Liver (tissue), 9 donors: Measurements from ENCODE around the gene FBLN1. TPM values are rescaled to one million over a fixed set of nuclear protein-coding genes. Genes with fewer than 3 reads are reported as not detected.

ENCODE experiments used
- DNase-seq: peaks from one replicate; pipeline ENCODE4 v3.0.0-alpha.2; 2017; ENCODE audit warnings: low spot score
- H3K27ac ChIP-seq, 2 donors: one replicate each; pipeline ENCODE4 v1.7.0; 2013; ENCODE audit warnings: inconsistent platforms in 2 of 2, low read length in 2 of 2, control low read depth in 1 of 2, low read depth in 1 of 2, mild to moderate bottlenecking in 1 of 2
- H3K27me3 ChIP-seq, 4 donors: one replicate each; pipeline versions ENCODE4 v1.6.1 to v1.7.0; 2013; ENCODE audit warnings: low read length in 3 of 4, inconsistent platforms in 1 of 4, mild to moderate bottlenecking in 1 of 4, moderate library complexity in 1 of 4; ENCODE audit not compliant: control insufficient read depth in 4 of 4, insufficient read depth in 4 of 4
- H3K36me3 ChIP-seq, 4 donors: one replicate each; pipeline versions ENCODE4 v1.6.1 to v1.7.0; 2013; ENCODE audit warnings: low read length in 3 of 4, mild to moderate bottlenecking in 3 of 4, low read depth in 1 of 4, moderate library complexity in 1 of 4; ENCODE audit not compliant: control insufficient read depth in 4 of 4, insufficient read depth in 3 of 4
- H3K4me1 ChIP-seq, 4 donors: one replicate each; pipeline versions ENCODE4 v1.6.1 to v1.7.0; 2013; ENCODE audit warnings: low read length in 3 of 4, mild to moderate bottlenecking in 3 of 4, moderate library complexity in 1 of 4; ENCODE audit not compliant: control insufficient read depth in 4 of 4, insufficient read depth in 4 of 4
- H3K4me3 ChIP-seq, 3 donors: one replicate each; pipeline versions ENCODE4 v1.6.1 to v1.7.0; 2013; ENCODE audit warnings: low read length in 3 of 3, control low read depth in 1 of 3, low read depth in 1 of 3, mild to moderate bottlenecking in 1 of 3
- H3K9ac ChIP-seq, 2 donors: one replicate each; pipeline ENCODE4 v1.7.0; 2013; ENCODE audit warnings: low read length in 2 of 2, mild to moderate bottlenecking in 2 of 2, moderate library complexity in 2 of 2, control low read depth in 1 of 2, low read depth in 1 of 2
- H3K9me3 ChIP-seq, 4 donors: one replicate each; pipeline versions ENCODE4 v1.6.1 to v1.7.0; 2013; ENCODE audit warnings: low read length in 3 of 4; ENCODE audit not compliant: control insufficient read depth in 4 of 4
- ATF3 ChIP-seq: IDR thresholded peaks from 2 replicates; pipeline ENCODE4 v1.6.1; 2016; ENCODE audit warnings: antibody characterized with exemption
- EGR1 ChIP-seq, 2 donors: IDR thresholded peaks; 2 replicates each; pipeline ENCODE4 v1.6.1; 2016 to 2018; ENCODE audit warnings: antibody characterized with exemption in 2 of 2, low read depth in 2 of 2
- FOXA1 ChIP-seq: IDR thresholded peaks from 2 replicates; pipeline ENCODE4 v1.6.1; 2016; ENCODE audit warnings: antibody characterized with exemption
- GABPA ChIP-seq, 2 donors: IDR thresholded peaks in 1 of 2; conservative IDR thresholded peaks in 1 of 2; 2 replicates each; pipeline ENCODE4 v1.6.1; 2016; ENCODE audit warnings: antibody characterized with exemption in 2 of 2, mild to moderate bottlenecking in 1 of 2, moderate library complexity in 1 of 2
- HNF4A ChIP-seq, 2 donors: conservative IDR thresholded peaks; 2 replicates each; pipeline ENCODE4 v1.6.1; 2016; ENCODE audit warnings: antibody characterized with exemption in 2 of 2, mild to moderate bottlenecking in 2 of 2
- MAX ChIP-seq: IDR thresholded peaks from 2 replicates; pipeline ENCODE4 v1.6.1; 2016; ENCODE audit warnings: antibody characterized with exemption
- RAD21 ChIP-seq, 2 donors: IDR thresholded peaks; 2 replicates each; pipeline ENCODE4 v1.6.1; 2016; ENCODE audit warnings: antibody characterized with exemption in 2 of 2, mild to moderate bottlenecking in 2 of 2
- REST ChIP-seq: IDR thresholded peaks from 2 replicates; pipeline ENCODE4 v1.6.1; 2016; ENCODE audit warnings: antibody characterized with exemption, mild to moderate bottlenecking
- SP1 ChIP-seq: IDR thresholded peaks from 2 replicates; pipeline ENCODE4 v1.6.1; 2018; ENCODE audit warnings: antibody characterized with exemption, mild to moderate bottlenecking
- TAF1 ChIP-seq: conservative IDR thresholded peaks from 2 replicates; pipeline ENCODE4 v1.6.1; 2016; ENCODE audit warnings: antibody characterized with exemption, mild to moderate bottlenecking
- YY1 ChIP-seq: IDR thresholded peaks from 2 replicates; pipeline ENCODE4 v1.6.1; 2016; ENCODE audit warnings: antibody characterized with exemption, mild to moderate bottlenecking
- ZBTB33 ChIP-seq: IDR thresholded peaks from 2 replicates; pipeline ENCODE4 v1.6.1; 2016; ENCODE audit warnings: antibody characterized with exemption
- WGBS: extraction: QIAGEN DNeasy Blood & Tissue Kit; methylation state at CpG from one replicate; pipeline ENCODE4 v1.1.7; 2013; 5-methylcytosine and 5-hydroxymethylcytosine counted together
- polyA plus RNA-seq, 2 donors: library from polyadenylated mRNA; stranded (reverse) in 1 of 2; unstranded in 1 of 2; fragments of 200-250 nt in 1 of 2; fragments of >200 nt in 1 of 2; fragmentation: Nextera tagmentation in 1 of 2; extraction: Ambion mirVana in 1 of 2; gene quantifications; one replicate each; pipeline versions ENCODE4 v1.2.1 to v1.2.3, GENCODE V29; 2013 to 2015
- total RNA-seq, 2 donors: library from RNA; depleted of rRNA; stranded (reverse); fragments of >200 nt; gene quantifications; one replicate each; pipeline ENCODE4 v1.2.3, GENCODE V29; 2014
- donor health status: healthy.
- donor health status: healthy.
- donor health status: healthy.
- donor health status: healthy.
- donor health status: healthy.

The FBLN1 gene
- total and polyA plus RNA-seq, 4 donors: 2.2 to 9.3 (median 6.3) TPM

- TF ChIP-seq ZBTB33: no peak
Observed at GRCh38 chr22:45524966-45525365, 22.3 kb downstream of the FBLN1 start (continued).

- Histone ChIP-seq H3K4me1 (no peaks in the 10 kb centered on the region), H3K36me3 (no peaks in the 10 kb centered on the region), H3K9me3 (no peaks in the 10 kb centered on the region), H3K9ac (no peak overlapping the region), H3K4me3 (no peak overlapping the region), H3K27ac (no peak overlapping the region), H3K27me3 (peaks cover 0 to 2% (median 0%) of the 10 kb centered on the region in 4 donors)
- DNase-seq: no peak
- 91% methylated on average over 15 of the region's 15 CpGs for WGBS
- TF ChIP-seq HNF4A (conservative IDR thresholded peaks at IDR 0.05) (no peak), REST (no peak), TAF1 (no peak), YY1 (no peak), MAX (no peak), EGR1 (IDR thresholded peaks at IDR 0.05; ENCODE audit: low read depth in 2 of 2) (no peak), RAD21 (IDR thresholded peaks at IDR 0.05) (no peak), SP1 (no peak)
Observed at GRCh38 chr22:45525480-45525879, 22.8 kb downstream of the FBLN1 start.

- Histone ChIP-seq H3K4me3 (no peak overlapping the region), H3K27ac (no peak overlapping the region), H3K9me3 (no peaks in the 10 kb centered on the region), H3K9ac (no peak overlapping the region), H3K4me1 (no peaks in the 10 kb centered on the region), H3K27me3 (peaks cover 0 to 2% (median 0%) of the 10 kb centered on the region in 4 donors), H3K36me3 (no peaks in the 10 kb centered on the region)
- no peak for TF ChIP-seq ATF3
- no peak for TF ChIP-seq GABPA (IDR thresholded peaks at IDR 0.05 in 1 of 2, conservative IDR thresholded peaks at IDR 0.05 in 1 of 2)
- no peak for TF ChIP-seq FOXA1
- TF ChIP-seq RAD21 (IDR thresholded peaks at IDR 0.05): no peak
- WGBS: 86% methylated on average over 8 of the region's 8 CpGs
- no peak for DNase-seq
Observed at GRCh38 chr22:45526281-45526680, 23.6 kb downstream of the FBLN1 start.
